NCI-H69 (cell line): Measurements from ENCODE around the gene PDIA6.
"Not testable (repeated sequence)": the region's sequence is repeated elsewhere in the genome, so short reads cannot be mapped to it uniquely, and the experiment has no call there.

Experiments
- DNase-seq: peaks from one replicate; lab custom pipeline; 2025; lab: John Stamatoyannopoulos, UW

Gene PDIA6

DNA sequence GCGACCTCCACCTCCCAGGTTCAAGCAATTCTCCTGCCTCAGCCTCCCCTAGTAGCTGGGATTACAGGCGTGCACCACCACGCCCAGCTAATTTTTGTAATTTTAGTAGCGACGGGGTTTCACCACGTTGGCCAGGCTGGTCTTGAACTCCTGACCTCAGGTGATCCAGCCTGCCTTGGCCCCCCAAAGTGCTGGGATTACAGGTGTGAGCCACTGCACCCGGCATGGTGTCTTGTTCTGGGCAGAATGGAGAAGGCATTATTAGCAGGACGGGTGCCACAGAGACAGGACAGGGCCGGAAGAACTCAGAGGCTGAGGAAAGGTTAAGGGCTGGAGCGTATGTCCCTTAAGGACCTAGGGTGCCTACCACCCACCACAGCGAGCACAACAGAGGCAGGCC, 31.8 kb downstream of the PDIA6 start:
- DNase-seq: not testable (repeated sequence)

DNA sequence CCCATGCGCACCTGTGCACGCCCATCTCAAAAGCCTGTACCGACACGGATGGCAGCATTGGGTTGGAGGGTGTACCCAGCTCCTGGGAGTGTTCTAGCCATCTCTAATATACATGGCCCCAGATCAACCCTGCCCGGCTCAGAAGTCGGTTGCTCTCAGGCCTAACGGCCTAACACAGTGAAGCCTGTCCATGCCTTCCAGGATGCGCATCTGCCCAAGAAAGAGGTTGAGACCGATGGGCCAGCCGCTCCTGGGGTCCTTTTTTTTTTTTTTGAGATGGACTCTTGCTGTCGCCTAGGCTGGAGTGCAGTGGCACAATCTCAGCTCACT, 32.1 kb downstream of the PDIA6 start:
- DNase-seq: no peak

DNA sequence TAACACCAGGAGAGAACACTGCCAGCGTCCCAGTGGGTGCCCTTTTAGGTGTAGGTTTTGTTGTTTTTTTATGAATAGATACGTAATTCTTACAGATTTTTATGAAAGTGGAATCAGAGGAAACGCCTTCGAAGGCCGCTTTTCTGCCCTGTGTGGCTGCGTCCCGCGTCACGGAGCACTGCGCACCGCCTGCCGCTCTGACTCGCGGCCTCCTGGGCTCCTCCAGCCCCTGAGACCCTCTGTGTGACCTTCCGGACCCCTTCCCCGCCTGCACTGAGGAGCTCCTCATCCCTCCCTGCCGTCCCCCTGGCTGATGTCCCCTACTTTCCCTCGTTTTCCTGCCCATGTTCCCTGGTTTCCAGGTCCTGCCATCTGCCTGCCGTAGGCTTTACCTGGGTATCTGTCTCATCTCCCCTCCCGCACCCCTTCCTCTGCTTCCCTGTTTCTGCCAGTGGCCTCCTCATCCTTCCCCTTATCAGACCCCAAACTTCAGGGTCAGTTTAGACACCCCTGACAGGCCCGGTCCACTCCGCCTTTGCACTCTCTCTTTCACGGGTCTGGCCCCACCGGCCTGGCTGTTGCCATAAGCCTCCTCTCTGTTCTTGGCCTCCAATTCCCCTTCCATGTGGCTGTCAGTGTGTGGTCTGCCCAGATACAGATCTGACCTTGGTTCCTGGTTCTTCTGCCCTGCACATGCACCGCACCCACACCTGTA, 32.7 kb downstream of the PDIA6 start:
- DNase-seq: no peak

DNA sequence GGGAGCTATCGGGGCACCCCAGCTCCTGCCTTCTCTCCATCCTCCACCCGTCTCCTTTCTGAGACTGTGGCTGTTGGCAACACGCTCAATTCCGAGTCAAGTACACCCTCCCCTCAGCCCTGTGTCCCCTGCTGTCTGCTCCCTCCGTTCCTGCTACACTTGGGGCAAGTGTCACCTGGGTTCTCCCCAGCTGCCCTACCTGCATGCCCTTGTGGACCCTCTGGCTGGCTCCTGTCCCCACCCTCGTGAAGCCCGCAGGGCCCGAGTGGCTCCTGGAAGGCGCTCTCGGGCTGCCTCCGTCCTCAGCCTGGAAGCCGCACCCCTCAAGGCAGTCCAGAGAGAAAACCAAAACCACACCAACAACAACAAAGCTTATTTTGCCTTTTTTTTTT, 33.9 kb downstream of the PDIA6 start:
- DNase-seq: no peak

DNA sequence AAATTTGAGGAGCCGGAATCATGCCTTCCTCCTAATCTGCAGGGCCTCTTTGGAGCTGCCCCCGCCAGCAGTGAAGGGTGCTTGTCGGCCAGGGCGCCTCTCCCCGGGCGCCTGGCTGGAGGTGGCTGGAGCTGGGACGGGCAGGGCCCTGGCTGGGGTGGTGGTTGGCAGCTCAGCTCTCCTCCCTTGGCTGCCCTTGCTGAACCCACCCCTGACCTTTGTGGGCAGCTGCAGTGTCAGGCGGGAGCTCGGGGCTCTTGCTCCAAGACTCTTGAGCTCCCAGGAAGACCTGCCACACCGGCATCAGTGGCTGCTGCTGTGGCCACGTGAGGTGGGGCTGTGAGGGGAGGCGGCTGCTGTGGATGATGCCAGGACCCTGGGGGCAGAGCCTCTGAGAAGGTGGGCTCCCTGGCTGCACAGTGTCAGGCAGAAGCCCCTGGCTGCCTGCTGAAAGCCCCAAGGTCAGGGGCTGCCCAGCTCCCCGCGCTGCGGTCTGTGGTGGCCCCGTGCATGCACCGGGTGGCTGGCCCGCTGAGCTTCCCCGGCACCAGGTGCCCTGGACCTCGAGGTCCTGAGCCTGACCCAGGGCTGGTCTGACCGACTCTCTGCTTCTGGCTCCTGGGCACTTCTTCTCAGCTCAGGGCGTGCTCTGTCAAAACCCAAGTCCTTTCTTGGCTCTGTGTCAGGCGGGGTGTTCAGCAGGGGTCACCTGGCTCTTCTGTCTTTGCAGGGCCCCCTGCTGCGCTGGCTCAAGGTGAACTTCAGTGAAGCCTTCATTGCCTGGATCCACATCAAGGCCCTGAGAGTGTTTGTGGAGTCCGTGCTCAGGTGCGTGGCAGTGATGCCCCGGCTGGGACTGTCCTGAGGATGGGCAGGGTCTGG, 34.5 kb downstream of the PDIA6 start:
- no peak for DNase-seq

DNA sequence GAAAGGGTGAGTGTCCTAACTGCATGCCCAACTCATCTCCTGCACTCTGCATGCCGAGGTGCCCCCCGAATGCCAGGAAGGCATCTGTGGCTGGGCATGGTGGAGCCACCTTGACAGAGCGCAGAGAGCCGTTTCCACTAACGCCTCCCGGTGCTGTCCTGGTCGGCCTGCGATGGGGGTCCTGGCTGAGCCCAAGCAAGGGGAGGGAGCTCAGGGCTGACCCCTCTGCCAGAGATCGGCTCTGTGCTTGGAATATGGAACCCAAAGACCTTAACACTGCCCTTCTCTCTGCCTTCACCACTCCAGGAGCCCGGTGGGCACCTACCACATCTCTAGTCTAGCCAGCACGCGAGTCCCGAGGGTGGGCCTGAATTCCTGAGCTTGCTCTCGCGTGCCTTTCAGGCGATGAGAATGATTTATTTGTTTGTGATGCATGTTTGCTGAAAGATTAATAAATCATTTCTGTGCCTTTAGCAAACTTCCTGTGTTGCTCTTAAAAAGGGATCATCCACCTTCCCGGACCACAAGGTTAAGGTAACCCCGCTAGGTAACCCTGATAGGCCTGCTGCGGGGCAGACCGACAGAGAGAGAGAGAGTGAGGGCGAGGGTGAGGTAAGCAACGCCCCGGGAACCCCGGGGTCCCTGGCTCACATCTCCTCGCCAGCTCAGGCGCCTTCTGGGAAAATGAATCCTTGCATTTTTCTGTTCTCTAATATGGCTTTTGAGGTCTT, 35.3 kb downstream of the PDIA6 start:
- DNase-seq: no peak

DNA sequence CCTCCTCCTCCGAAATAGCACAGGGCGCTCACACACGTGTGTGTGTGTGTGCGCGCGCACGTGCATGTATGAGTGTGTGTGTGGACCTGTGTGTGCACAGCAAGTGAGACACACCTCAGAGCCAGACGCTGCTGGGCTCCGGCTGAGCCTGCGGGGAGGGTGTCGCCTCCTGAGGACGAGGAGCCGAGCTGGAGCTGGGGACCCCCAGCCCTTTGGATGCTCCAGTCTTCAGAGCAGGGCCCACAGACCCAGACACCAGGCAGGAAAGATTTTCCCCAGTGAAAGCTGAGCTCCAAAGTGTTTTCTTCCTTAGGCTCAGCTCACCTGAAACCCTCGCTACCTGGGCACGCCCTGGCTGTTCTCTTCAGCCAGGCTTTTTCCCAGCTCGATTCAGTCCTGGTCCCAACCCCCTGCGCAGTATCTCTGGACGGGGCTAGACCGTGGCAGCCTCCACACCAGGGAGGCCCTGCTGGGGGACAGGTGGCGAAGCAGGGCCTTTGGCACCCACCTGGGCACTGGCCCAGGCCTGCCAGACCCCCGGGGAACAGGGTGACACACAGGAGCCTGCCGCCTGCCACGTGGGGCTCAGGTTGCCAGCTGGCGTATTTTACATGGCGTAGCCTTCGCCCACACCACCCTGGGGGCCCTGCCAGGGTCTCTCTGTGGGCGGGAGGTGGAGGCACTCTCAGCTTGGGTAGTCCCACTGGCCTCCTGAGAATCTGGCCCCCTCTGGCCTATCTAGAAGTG, 36.2 kb downstream of the PDIA6 start:
- no peak for DNase-seq

DNA sequence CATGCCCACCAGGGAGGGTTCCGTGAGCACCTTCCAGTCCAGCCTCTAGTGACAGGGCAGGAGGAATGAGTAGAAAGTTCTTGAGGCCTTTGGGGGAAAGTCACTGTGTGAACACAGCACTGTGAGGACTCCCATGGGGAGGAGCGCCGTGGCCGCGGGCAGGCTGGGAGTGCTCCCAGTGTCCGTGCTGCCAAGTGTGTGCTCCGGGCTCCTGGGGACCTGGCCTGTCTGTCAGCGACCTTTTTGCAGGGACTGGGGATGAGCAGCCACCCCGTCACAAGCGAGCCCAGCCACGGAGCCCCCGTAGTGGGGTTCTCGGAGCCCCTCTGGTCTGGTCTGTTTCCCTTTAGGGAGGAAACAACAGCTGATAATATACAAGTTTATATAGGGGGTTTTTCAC, 36.8 kb downstream of the PDIA6 start:
- no peak for DNase-seq

DNA sequence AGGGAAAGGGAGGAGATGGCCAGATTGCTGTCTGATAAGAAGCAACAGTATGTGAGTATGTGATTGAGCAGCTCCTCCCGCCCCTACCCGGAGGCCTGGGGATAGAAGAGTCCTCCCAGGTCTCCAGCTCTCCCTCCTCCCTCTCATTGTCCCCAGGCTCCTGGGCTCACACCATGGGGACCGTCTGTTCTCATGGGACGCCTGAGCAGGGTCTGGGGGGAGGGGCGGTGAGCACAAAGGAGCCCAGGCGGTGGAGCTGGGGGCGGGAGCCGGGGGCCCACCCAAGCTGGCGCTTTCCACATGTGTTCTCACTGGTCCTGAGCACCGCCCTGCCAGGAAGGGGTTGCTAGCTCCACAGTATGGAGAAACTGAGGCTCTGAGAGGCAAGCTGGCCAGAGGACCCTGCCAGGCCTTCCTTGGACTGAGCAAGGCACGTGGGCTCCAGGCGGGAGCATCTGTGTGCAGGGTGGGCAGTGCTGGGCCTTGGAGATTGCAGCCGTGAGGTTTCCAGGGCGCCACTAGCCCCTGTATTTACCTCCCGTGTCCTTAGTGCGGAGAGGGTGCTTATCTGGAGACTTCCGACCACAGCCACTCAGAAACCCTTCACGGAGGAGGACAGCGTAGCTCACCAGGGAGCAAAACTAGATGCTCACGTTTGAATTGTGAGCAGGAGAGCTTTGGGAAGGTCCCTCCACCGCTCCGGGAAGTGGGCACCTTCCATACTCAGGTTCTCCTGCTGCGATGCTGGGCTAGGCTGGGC, 37.4 kb downstream of the PDIA6 start:
- DNase-seq: no peak

DNA sequence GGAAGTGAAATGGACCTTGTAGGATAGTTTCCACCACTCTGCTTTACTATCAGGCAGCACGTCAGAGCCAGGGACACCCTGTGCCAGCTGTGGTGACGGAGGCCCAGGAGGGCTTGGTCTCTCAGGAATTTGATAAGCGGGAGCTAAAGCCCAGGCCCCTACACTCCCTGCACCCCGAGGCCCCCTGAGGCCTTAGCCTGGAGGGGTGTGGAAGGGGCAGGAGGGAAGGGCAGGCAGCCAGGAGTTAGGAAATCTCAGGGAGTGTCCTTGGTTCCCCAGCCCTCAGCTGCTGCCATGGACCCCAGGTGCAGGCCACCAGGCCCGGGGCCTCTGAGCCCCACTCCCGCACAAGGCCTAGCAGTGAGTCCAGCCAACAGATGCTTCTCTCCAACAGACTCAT, 38.2 kb downstream of the PDIA6 start:
- no peak for DNase-seq

DNA sequence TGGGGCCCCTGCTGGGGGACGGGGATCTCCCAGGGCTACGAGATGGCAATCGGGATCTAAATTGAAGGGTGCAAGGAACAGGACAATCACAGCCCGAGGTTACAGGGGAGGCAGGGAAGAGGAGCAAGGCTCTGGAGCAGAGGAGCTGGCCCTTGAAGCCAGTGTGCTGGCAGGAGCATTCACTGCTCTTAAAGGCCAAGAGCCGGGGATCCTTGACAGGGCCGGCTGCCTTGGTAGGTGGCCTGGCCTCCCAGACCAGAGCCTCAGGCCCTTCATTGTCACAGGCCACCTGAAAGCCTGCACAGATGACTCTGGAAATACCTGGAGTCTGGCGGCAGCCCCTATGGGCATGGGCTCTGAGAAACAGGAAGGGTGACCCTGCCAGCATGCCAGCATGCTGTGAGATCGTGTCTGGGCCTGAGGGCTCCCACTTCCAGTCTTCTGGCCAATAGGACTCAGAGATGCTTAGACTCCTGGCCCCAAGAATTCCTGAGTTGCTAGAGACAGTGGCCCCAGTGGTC, 38.7 kb downstream of the PDIA6 start:
- DNase-seq: peak; percentile 6

DNA sequence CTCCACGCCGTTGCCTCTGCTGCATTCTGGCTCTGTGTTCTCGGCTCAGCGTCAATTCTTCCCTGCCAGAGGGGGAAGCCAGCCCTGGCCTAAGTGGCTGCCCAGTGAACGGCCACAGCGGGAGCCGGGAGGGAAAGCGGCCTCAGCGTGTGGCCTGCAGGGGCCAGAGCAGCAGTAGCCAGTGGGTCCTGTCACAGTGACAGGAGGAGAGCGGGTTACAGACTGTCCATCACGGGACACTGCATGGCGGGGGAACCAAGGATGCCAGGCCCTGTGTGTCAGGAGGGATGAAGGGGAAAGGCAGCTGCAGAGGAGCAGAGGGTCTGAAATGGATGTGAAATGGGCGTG, 39.7 kb downstream of the PDIA6 start:
- no peak for DNase-seq

DNA sequence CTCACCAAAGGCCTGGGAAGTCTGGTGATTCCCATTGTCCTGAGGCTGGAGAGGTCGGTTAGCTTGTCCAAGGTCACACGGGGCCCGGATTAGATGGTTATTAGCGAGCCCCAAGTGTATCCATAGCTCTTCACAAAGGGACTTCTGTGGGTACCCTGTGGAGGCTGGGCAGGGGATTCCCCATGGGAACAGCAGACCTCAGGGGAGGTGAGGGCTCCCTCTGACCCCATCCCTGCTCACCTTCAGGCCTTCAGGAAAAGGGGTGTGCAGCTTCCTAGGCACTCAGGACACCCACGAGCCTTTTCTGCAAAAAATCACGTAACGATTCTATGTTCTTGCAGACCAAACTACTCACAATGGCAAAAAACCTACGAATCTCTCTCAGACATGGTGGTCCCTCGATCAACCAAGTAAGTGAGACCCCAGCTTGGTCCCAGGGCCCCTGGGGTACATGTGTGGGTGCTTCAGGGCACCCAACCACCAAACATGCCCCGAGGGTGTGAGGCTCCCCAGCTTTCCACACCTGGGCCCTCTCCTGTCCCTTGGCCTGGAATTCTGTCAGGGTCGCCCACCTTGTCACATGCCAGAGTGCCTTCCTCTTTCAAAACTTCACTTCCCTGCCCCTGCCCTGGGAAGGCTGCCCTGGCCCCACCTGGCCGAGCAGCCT, 40.3 kb downstream of the PDIA6 start:
- no peak for DNase-seq

DNA sequence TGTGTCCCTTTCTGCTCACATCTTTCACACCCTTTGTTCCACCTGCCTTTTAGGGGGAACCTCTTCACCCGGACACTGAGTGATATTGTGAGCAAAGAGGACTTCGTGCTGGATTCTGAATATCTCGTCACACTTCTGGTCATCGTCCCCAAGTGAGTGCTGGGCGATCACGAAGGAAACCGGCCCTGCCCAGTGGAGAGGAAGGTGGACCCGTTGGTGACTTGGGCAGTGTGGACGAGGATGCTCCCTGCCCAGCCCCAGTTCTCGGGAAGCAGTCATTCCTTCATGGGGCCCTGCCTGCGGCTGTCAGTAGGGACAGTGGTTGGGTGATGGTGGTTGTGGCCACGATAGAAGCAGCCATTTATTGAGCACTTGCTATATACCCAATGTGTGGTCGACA, 40.8 kb downstream of the PDIA6 start:
- DNase-seq: no peak

DNA sequence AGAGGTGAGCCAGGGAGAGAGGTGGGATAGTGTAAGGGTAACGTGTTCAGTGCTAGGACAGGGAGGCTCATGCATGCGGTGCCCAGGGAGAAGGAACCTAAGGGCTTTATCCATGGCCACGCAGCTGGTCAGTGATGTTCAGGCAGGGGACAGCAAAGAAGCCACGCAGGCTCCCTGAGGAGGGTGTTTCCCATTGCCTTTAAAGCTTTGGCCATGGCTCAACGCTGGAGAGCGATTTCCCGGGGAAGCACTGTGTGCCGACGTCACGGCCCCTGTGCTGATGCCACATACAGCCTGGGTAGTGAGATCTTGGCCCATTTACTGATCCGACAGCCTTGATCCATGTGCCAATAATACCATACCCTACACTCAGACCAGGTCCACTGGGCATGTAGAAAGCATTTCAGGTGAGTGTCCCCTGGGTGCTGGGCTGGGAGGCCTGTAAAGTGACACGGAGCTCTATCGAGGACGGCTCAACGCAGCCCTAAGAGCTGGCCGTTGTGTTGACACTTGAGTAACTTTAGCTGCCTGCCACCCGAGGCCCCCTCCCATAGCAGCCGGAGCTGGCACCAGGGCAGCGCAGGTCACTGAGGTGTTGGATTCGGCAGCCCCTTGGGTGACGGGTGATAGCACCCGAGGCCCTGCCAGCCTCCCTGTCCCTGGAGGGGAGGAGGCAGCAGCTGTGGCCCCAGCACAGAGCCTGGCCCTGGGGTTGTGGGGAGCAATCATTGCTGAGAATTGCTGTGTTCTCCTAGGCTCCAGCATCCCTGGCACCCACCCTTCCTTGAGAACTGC, 41.4 kb downstream of the PDIA6 start:
- DNase-seq: no peak

DNA sequence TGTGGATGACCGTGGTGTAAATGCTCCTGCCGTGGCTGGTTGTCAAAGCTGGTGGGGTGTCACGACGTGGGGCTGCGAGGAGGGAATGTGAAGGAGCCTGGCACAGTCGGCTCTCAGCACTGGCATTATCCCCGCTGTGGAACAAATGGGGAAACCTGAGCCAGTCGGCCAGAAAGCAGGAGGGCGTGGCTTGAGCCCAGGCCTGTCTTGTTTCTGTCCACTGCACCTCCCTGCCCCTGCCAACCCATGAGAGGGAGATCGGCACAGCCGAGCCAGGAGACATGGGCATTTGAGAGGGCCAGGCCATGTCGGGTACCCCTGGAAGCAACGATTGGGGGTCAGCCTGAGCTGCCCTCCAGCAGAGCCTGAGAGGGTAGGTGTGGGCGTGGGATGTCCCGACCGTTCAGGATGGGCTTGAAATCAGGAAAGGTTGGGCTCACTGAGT, 44.5 kb downstream of the PDIA6 start:
- DNase-seq: peak; percentile 9

DNA sequence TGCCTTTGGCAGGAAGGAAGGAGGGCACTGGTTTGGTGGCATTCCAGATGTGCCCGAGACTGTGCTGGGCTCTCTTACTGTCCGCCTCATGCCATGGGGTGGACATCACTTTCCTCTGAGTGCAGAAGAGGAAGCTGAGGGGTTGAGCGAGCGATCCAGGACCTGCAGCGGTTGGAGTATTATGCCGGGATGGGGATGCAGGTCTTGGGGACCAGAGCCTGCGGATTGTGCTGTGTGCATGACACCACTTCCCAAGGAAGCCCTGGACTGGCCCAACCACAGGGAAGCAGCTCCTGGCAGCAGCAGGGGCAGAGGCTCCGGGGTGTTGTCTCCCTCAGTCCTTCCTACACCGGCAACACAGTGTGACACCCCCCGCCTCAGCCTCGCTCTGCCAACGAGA, 46.7 kb downstream of the PDIA6 start:
- no peak for DNase-seq

DNA sequence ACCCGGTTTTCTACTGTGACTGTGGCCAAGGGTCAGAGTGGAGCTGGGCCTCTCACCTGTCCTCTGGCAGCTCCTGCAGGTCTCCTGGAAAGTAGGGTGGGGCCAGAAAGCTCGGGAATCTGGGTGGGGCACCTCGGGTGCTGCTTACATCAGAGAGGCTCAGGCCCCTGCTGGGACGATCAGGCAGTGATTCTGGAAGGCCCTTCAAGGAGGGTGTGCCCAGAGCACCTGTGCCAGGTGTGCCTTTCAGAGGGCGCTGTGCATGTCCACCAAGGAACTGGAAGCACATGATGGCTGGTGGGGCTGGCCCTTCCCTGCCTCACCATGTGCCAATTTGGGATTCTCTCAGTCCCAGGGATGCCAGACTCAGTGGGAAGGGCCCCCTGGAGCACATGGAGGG, 47.1 kb downstream of the PDIA6 start:
- no peak for DNase-seq

DNA sequence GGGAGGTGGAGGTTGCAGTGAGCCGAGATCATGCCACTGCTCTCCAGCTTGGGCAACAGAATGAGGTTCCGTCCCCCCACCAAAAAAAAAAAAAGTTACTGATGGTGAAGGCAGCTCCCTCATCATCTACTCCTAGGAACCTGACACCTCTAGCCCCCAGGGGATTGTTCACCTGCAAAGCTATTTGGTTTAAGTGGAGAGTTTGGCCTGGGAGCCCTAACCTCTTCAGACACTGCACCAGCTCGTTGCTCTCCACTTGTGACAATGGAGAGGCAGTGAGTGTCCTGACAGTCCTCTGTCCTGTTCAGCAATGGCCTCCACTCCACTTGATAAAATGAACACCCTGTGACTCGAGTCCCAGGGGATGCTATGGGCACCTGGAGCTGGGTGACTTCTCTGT, 47.7 kb downstream of the PDIA6 start:
- DNase-seq: no peak
